Right hindlimb (tissue), 1 donor: ENCODE measurements around the gene SPTBN1.

ENCODE experiments used
- DNase-seq: peaks from one replicate; pipeline ENCODE4 v3.0.0-alpha.2; 2018

SPTBN1 gene

GRCh38 chr2:54557601-54558187 is 101.6 kb downstream of the SPTBN1 start:
- DNase-seq, result peak; percentile 55

- DNase-seq, result peak; percentile 78
These were observed 102.3 kb downstream of the SPTBN1 start for GRCh38 chr2:54558188-54559005.

GRCh38 chr2:54559006-54559445 is 102.9 kb downstream of the SPTBN1 start:
- DNase-seq, result no peak

GRCh38 chr2:54559593-54560145 is 103.5 kb downstream of the SPTBN1 start:
- DNase-seq, result peak; percentile 62

GRCh38 chr2:54560146-54560881 is 104.2 kb downstream of the SPTBN1 start:
- DNase-seq, result peak; percentile 61

- no peak for DNase-seq
These were observed 104.9 kb downstream of the SPTBN1 start for GRCh38 chr2:54561010-54561409.

GRCh38 chr2:54564439-54564838 is 108.3 kb downstream of the SPTBN1 start:
- no peak for DNase-seq

GRCh38 chr2:54565551-54565950 is 109.4 kb downstream of the SPTBN1 start:
- DNase-seq, result no peak

GRCh38 chr2:54566896-54567295 is 110.8 kb downstream of the SPTBN1 start:
- DNase-seq, result no peak

GRCh38 chr2:54568876-54569321 is 112.8 kb downstream of the SPTBN1 start:
- DNase-seq, result no peak

GRCh38 chr2:54569745-54570301 is 113.7 kb downstream of the SPTBN1 start:
- no peak for DNase-seq

- no peak for DNase-seq
These were observed 114.3 kb downstream of the SPTBN1 start for GRCh38 chr2:54570321-54570855.

- peak; percentile 64 for DNase-seq
These were observed 115.0 kb downstream of the SPTBN1 start for GRCh38 chr2:54570925-54571694.

GRCh38 chr2:54572262-54572635 is 116.1 kb downstream of the SPTBN1 start:
- no peak for DNase-seq

- no peak for DNase-seq
These were observed 116.8 kb downstream of the SPTBN1 start for GRCh38 chr2:54572636-54573536.

GRCh38 chr2:54573537-54573919 is 117.4 kb downstream of the SPTBN1 start:
- DNase-seq, result no peak

GRCh38 chr2:54574107-54574859 is 118.2 kb downstream of the SPTBN1 start:
- no peak for DNase-seq

GRCh38 chr2:54574860-54575247 is 118.7 kb downstream of the SPTBN1 start:
- DNase-seq, result no peak

- no peak for DNase-seq
These were observed 119.3 kb downstream of the SPTBN1 start for GRCh38 chr2:54575379-54575888.

GRCh38 chr2:54577035-54577434 is 120.9 kb downstream of the SPTBN1 start:
- DNase-seq, result no peak
